SK-N-MC (cell line): ENCODE results near the gene F2R.
"Not testable (repeated sequence)": the region's sequence is repeated elsewhere in the genome, so short reads cannot be mapped to it uniquely, and the experiment has no call there.

Source experiments
- DNase-seq: peaks from one replicate; pipeline ENCODE4 v3.0.0-alpha.2; 2011; ENCODE audit warnings: low read depth, low spot score
- H3K27ac ChIP-seq: fragments of 200-600 bp; sonication (generic); 2 replicates; pipeline ENCODE4 v1.5.1; 2016; ENCODE audit warnings: mixed run types
- H3K36me3 ChIP-seq: fragments of 200-600 bp; sonication (generic); 2 replicates; pipeline ENCODE4 v1.6.1; 2017; ENCODE audit warnings: antibody characterized with exemption, low read length, mixed read lengths; ENCODE audit not compliant: insufficient read depth
- H3K4me3 ChIP-seq: fragments of 200-600 bp; sonication (generic); 2 replicates; pipeline ENCODE4 v1.5.1; 2016
- H3K9ac ChIP-seq: fragments of 200-600 bp; sonication (generic); 2 replicates; pipeline ENCODE4 v1.8.0; 2017; ENCODE audit warnings: mixed run types, mixed read lengths; ENCODE audit not compliant: insufficient read length
- H3K9me3 ChIP-seq: fragments of 200-600 bp; sonication (generic); 2 replicates; pipeline ENCODE4 v1.6.1; 2017; ENCODE audit warnings: low read depth, mild to moderate bottlenecking, antibody characterized with exemption, low read length, moderate library complexity, mixed read lengths
- EZH2 ChIP-seq: fragments of 200-600 bp; sonication (generic); IDR thresholded peaks from one replicate; pipeline ENCODE4 v1.6.1; 2017; ENCODE audit warnings: antibody characterized with exemption
- FOXP2 ChIP-seq: optimal IDR thresholded peaks from 2 replicates; pipeline ENCODE3; 2011; ENCODE audit warnings: mild to moderate bottlenecking, moderate library complexity; ENCODE audit not compliant: insufficient read depth; ENCODE audit errors: extremely low read length, control extremely low read depth
- POLR2AphosphoS5 ChIP-seq: IDR thresholded peaks from 2 replicates; pipeline ENCODE4 v1.6.1; 2012; ENCODE audit warnings: mild to moderate bottlenecking, low read depth, low read length, borderline replicate concordance

The F2R gene

GRCh38 chr5:76747706-76748105 lies 31.8 kb downstream of the F2R start:
- Histone ChIP-seq H3K9me3 (no peaks in the 10 kb centered on the region), H3K9ac (no peak overlapping the region), H3K36me3 (no peaks in the 10 kb centered on the region), H3K4me3 (no peak overlapping the region), H3K27ac (no peak overlapping the region)
- TF ChIP-seq FOXP2 (no peak), EZH2 (no peak), POLR2AphosphoS5 (no peak)
- DNase-seq: no peak

- no peak for DNase-seq
- no peaks in the 10 kb centered on the region for H3K9me3 ChIP-seq
- H3K36me3 ChIP-seq: no peaks in the 10 kb centered on the region
- H3K9ac ChIP-seq: no peak overlapping the region
- H3K27ac ChIP-seq: no peak overlapping the region
- no peak overlapping the region for H3K4me3 ChIP-seq
- no peak for TF ChIP-seq POLR2AphosphoS5
- no peak for TF ChIP-seq EZH2
- no peak for TF ChIP-seq FOXP2
Measured at GRCh38 chr5:76751291-76751690, 35.4 kb downstream of the F2R start.

GRCh38 chr5:76754668-76755078 lies 38.7 kb downstream of the F2R start:
- Histone ChIP-seq H3K36me3 (no peaks in the 10 kb centered on the region), H3K4me3 (no peak overlapping the region), H3K27ac (no peak overlapping the region), H3K9me3 (no peaks in the 10 kb centered on the region), H3K9ac (no peak overlapping the region)
- TF ChIP-seq EZH2 (no peak), POLR2AphosphoS5 (no peak), FOXP2 (no peak)
- no peak for DNase-seq

GRCh38 chr5:76755779-76756637 lies 40.1 kb downstream of the F2R start:
- Histone ChIP-seq H3K27ac (no peak overlapping the region), H3K9me3 (no peaks in the 10 kb centered on the region), H3K36me3 (no peaks in the 10 kb centered on the region), H3K4me3 (no peak overlapping the region), H3K9ac (no peak overlapping the region)
- DNase-seq: no peak
- TF ChIP-seq FOXP2 (no peak), POLR2AphosphoS5 (no peak)

- Histone ChIP-seq H3K9me3 (no peaks in the 10 kb centered on the region), H3K4me3 (no peak overlapping the region), H3K36me3 (no peaks in the 10 kb centered on the region), H3K9ac (no peak overlapping the region), H3K27ac (no peak overlapping the region)
- TF ChIP-seq FOXP2 (no peak), EZH2 (no peak), POLR2AphosphoS5 (no peak)
- DNase-seq: no peak
Measured at GRCh38 chr5:76757049-76757448, 41.1 kb downstream of the F2R start.

- not testable (repeated sequence) for H3K4me3 ChIP-seq, H3K27ac ChIP-seq, H3K36me3 ChIP-seq, H3K9me3 ChIP-seq, DNase-seq, H3K9ac ChIP-seq
Measured at GRCh38 chr5:76761118-76761517, 45.2 kb downstream of the F2R start.

- Histone ChIP-seq H3K36me3 (no peaks in the 10 kb centered on the region), H3K4me3 (no peak overlapping the region), H3K9me3 (no peaks in the 10 kb centered on the region), H3K9ac (no peak overlapping the region), H3K27ac (no peak overlapping the region)
- DNase-seq: no peak
- no peak for TF ChIP-seq EZH2
- TF ChIP-seq FOXP2: no peak
Measured at GRCh38 chr5:76762484-76762883, 46.6 kb downstream of the F2R start.

- DNase-seq: no peak
Measured at GRCh38 chr5:76763136-76763535, 47.2 kb downstream of the F2R start.

GRCh38 chr5:76764374-76764773 lies 48.4 kb downstream of the F2R start:
- Histone ChIP-seq H3K27ac (no peak overlapping the region), H3K4me3 (no peak overlapping the region), H3K36me3 (no peaks in the 10 kb centered on the region), H3K9ac (no peak overlapping the region), H3K9me3 (no peaks in the 10 kb centered on the region)
- TF ChIP-seq POLR2AphosphoS5: no peak
- no peak for TF ChIP-seq EZH2
- no peak for TF ChIP-seq FOXP2
- no peak for DNase-seq

More at GRCh38 chr5:76763136-76763535, 47.2 kb downstream of the F2R start:
- Histone ChIP-seq H3K9me3 (no peaks in the 10 kb centered on the region), H3K36me3 (no peaks in the 10 kb centered on the region), H3K4me3 (no peak overlapping the region), H3K9ac (no peak overlapping the region), H3K27ac (no peak overlapping the region)
- no peak for TF ChIP-seq POLR2AphosphoS5
- TF ChIP-seq EZH2: no peak
- TF ChIP-seq FOXP2: no peak
